Memory B cell (primary cell): Measurements from ENCODE around the gene CYTH4.

ENCODE experiments used
- ATAC-seq: fragments of 150-1000 bp; cut with Tn5 transposase; 2 replicates; pipeline ENCODE4 v1.10.0; 2021; ENCODE audit warnings: low read depth, mild to moderate bottlenecking, moderate library complexity
- DNase-seq, 2 donors: peaks; one replicate each; pipeline ENCODE4 v3.0.0; 2022; ENCODE audit warnings: low spot score in 2 of 2
- H3K27ac Mint-ChIP-seq: one replicate; pipeline ENCODE4 v1.8.0; 2022; ENCODE audit warnings: mild to moderate bottlenecking, moderate library complexity, mixed read lengths
- H3K27me3 Mint-ChIP-seq: one replicate; pipeline ENCODE4 v1.8.0; 2022; ENCODE audit warnings: mixed read lengths
- H3K36me3 Mint-ChIP-seq: one replicate; pipeline ENCODE4 v1.8.0; 2022; ENCODE audit warnings: mild to moderate bottlenecking, mixed read lengths
- H3K4me1 Mint-ChIP-seq: one replicate; pipeline ENCODE4 v1.8.0; 2022; ENCODE audit warnings: mixed read lengths
- H3K4me3 Mint-ChIP-seq: one replicate; pipeline ENCODE4 v1.8.0; 2022; ENCODE audit warnings: mild to moderate bottlenecking, moderate library complexity, mixed read lengths
- H3K9me3 Mint-ChIP-seq: one replicate; pipeline ENCODE4 v1.8.0; 2022; ENCODE audit warnings: mixed read lengths

CYTH4 gene

DNA sequence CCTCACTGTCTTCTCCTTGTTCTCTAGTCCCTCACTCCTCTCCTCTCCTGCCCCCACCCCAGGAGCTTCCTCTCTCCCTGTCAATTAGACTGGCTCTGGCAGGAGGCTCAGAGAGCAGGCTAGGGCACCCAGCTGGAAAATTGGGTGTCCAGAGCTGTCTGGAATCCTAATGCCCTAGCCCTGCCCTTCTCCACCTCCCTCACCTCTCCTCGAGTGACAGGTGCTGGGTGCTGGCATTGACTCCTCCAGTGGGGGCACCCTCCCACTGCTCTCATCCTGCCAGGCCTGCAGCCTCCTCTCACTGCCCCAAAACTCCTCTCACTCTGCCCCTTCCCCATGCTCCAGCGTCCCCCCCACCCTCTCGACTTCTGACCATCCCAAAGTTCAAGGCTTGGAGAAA, 68.9 kb downstream of the CYTH4 start:
- Mint-ChIP-seq H3K27me3 (peaks cover 20% of the 10 kb centered on the region), H3K27ac (no peak overlapping the region), H3K4me1 (no peaks in the 10 kb centered on the region), H3K4me3 (no peak overlapping the region), H3K36me3 (no peaks in the 10 kb centered on the region), H3K9me3 (no peaks in the 10 kb centered on the region)
- ATAC-seq = no peak
- no peak for DNase-seq

DNA sequence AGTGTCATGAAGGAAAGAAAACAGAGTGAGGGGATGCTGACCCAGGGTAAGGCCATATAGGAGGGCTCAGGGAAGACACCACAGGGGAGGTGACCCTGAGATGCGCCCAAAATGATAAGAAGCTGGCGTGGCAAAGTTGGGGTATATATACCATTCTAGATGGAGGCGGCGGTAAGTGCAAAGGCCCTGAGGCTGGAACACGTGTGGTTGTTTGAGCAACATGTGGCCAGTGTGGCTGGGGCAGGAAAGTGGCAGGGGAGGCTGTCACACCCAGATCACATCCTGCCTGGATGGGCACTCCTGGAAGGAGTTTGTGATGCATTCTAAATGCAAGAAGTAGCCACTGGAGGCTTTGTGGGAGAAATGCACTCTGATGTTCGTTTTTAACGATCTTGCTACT, 70.2 kb downstream of the CYTH4 start:
- Mint-ChIP-seq H3K4me3 (no peak overlapping the region), H3K27me3 (peaks cover 21% of the 10 kb centered on the region), H3K4me1 (no peaks in the 10 kb centered on the region), H3K36me3 (no peaks in the 10 kb centered on the region), H3K9me3 (no peaks in the 10 kb centered on the region), H3K27ac (no peak overlapping the region)
- no peak for DNase-seq
- no peak for ATAC-seq

DNA sequence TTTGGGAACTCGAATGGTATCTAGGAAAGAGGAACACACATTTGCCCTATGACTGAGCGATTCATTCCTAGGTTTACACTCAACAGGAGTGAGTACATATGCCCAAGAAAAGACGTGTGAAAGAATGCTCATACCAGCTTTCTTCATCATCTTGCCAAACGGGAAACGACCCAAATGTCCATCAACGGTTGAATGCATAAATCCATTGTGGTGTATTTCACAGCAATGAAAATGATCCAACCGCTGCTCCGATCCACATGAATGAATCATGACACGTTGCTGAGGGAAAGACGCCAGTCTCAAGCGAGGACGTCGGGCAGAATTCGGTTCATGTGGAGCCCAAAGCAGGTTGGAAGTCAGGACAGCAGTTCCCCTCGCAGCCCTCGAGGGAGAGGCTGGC, 71.5 kb downstream of the CYTH4 start:
- Mint-ChIP-seq H3K4me3 (no peak overlapping the region), H3K4me1 (no peaks in the 10 kb centered on the region), H3K36me3 (no peaks in the 10 kb centered on the region), H3K9me3 (no peaks in the 10 kb centered on the region), H3K27ac (no peak overlapping the region), H3K27me3 (peaks cover 17% of the 10 kb centered on the region)
- ATAC-seq (no peak), DNase-seq (no peak)

DNA sequence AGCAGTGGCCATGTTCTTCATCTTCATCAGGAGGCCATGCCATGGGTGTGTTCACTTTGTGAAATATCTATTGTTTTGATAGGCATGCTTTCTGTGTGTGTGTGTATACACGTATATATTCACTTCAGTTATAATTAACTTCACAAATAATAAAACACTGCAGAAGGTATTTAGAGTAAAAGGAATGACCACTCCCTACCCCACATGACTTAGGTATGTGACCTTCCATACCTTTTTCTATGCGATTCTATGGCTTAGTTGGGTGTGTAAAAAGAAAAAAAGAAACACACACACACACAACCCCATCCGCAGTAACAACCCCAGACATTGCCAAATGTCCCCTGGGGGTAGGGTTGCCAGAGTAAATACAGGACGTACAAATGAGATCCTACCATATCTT, 72.0 kb downstream of the CYTH4 start:
- DNase-seq = no peak
- H3K4me3 Mint-ChIP-seq = no peak overlapping the region
- H3K9me3 Mint-ChIP-seq = no peaks in the 10 kb centered on the region
- no peaks in the 10 kb centered on the region for H3K4me1 Mint-ChIP-seq
- peaks cover 18% of the 10 kb centered on the region for H3K27me3 Mint-ChIP-seq
- no peak overlapping the region for H3K27ac Mint-ChIP-seq
- ATAC-seq = no peak
- no peaks in the 10 kb centered on the region for H3K36me3 Mint-ChIP-seq

DNA sequence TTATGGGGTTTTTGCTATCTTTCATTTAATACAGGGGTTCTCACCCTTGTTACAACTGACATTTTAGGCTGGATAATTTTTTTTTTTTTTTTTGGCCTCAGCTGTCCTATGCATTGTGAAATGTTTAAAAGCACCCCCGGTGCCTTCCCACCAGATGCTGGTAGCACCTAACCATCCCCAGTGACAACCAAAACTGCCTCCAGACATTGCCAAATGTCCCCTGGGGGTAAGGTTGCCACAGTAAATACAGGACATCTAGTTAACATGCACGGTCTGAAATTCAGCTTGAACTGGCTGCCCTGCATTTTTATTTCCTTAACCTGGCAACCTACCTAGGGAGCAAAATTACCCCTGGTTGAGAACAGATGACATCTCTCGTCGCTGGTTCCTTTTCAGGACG, 72.4 kb downstream of the CYTH4 start:
- Mint-ChIP-seq H3K27me3 (peaks cover 18% of the 10 kb centered on the region), H3K36me3 (no peaks in the 10 kb centered on the region), H3K4me3 (no peak overlapping the region), H3K4me1 (no peaks in the 10 kb centered on the region), H3K9me3 (no peaks in the 10 kb centered on the region), H3K27ac (no peak overlapping the region)
- DNase-seq (no peak), ATAC-seq (no peak)

DNA sequence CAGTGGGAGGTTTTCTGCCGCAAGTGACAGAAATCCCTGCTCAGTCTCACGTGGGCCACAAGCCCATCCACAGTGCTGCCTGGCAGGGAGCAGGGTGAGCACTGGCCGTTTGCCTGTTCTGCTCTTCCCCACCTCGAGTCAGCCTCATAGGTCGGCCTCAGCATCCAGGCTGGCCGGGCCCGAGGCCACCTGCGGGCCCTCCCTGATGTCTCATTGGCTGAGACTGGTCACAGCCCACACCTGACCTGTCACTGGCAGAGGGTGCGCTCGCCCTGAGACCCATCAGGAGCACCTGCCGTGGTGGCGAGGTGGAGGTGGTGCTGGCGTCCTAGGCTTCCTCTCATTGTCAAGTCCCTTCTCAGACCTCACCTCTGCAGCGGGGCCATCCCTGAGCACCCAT, 72.9 kb downstream of the CYTH4 start:
- DNase-seq = no peak
- H3K27me3 Mint-ChIP-seq = peaks cover 18% of the 10 kb centered on the region
- no peak overlapping the region for H3K4me3 Mint-ChIP-seq
- no peaks in the 10 kb centered on the region for H3K36me3 Mint-ChIP-seq
- H3K4me1 Mint-ChIP-seq = no peaks in the 10 kb centered on the region
- no peaks in the 10 kb centered on the region for H3K9me3 Mint-ChIP-seq
- no peak overlapping the region for H3K27ac Mint-ChIP-seq
- ATAC-seq = no peak

DNA sequence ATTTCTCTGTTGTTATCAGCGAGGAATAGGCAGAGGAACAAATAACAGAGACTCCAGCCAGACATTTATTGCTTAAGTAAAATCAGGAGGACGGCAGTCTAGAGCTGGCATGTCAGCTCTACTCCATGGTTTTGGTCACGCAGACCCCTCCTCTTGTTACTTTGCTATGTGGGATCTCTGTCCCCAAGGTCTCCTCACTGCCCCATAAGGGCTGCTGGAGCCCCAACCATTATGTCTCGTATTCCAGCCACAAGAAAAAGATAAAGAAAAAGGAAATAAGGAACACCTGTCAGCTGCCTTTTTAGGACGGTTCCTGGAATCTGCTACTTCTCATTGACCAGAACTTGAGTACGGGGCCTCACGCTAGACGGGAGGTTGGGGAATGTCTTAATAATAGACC, 74.6 kb downstream of the CYTH4 start:
- Mint-ChIP-seq H3K4me1 (no peaks in the 10 kb centered on the region), H3K9me3 (no peaks in the 10 kb centered on the region), H3K27me3 (peaks cover 14% of the 10 kb centered on the region), H3K4me3 (no peak overlapping the region), H3K36me3 (no peaks in the 10 kb centered on the region), H3K27ac (no peak overlapping the region)
- no peak for ATAC-seq
- DNase-seq = no peak

DNA sequence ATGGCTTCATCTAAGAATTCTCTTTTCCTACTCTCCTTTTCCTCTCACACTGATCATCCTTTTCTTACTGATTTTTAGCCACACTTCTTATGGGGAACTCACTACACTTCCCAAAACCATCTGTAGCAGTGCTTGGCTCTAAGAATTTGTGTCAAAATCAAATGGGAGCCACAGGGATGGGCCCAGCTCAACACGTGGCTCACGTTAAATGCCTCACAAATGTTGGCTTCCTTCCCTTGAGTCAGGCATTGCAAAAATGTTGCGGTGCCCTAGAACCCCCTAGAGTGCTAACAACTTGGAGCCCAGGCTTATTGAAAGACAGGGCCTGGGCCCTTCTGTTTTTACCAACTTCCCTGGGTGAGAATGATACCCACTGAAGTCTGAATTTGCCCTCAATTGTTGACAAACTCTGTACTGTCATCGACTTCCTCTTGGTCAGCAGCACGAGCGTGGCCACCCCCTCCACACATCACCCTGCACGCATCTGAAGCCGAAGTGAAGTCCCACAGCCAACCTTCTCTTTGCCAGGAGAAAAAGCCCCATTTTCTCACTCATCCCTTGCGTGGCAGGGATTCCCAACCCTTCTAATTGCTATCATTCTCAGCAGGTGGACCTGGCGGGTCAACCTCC, 75.3 kb downstream of the CYTH4 start:
- H3K36me3 Mint-ChIP-seq = no peaks in the 10 kb centered on the region
- H3K4me1 Mint-ChIP-seq = no peaks in the 10 kb centered on the region
- H3K9me3 Mint-ChIP-seq = no peaks in the 10 kb centered on the region
- ATAC-seq (no peak), DNase-seq (no peak)
- H3K27me3 Mint-ChIP-seq = peaks cover 9% of the 10 kb centered on the region
- H3K27ac Mint-ChIP-seq = no peak overlapping the region
- H3K4me3 Mint-ChIP-seq = no peak overlapping the region

DNA sequence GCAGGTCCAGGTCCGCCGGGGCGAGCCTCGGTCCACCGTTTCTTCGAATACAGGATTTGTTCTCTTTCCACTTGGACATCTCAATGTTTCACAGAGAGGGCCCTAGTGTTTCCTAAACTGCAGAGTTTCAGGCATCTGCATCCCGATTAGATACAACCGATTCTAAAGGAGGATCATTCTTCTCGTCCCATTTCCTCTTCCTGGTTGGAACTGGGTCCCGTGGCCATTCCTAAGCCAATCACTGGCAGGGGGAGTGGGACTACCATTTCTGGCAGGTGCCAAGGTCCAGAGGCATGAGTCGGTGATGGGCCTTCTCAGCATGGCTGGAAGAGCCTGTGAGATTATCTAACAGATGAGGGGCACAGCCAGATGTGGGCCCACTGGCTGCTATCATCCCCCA, 76.1 kb downstream of the CYTH4 start:
- Mint-ChIP-seq H3K27ac (no peak overlapping the region), H3K36me3 (no peaks in the 10 kb centered on the region), H3K4me1 (no peaks in the 10 kb centered on the region), H3K27me3 (peaks cover 11% of the 10 kb centered on the region), H3K9me3 (no peaks in the 10 kb centered on the region), H3K4me3 (no peak overlapping the region)
- no peak for ATAC-seq
- DNase-seq = no peak

DNA sequence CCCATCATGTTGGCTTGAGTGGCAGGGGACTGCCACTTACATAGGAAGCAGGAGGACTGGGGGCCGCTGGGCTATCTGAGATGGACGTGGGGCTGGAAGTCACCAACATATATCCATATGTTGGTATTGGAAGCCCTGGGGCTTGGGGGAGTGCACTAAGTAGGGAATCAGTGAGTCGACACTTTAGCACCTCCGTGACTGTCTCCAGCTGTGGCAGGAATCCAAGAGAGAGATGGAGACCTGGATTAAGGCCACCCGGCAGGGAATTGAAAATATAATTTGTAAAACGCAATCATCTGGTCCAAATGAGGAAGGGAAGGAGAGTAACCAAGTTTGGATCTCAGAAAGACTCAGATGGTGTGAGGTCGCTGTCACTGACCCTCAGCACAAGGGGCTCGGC, 76.6 kb downstream of the CYTH4 start:
- Mint-ChIP-seq H3K4me3 (no peak overlapping the region), H3K36me3 (no peaks in the 10 kb centered on the region), H3K4me1 (no peaks in the 10 kb centered on the region), H3K27me3 (peaks cover 14% of the 10 kb centered on the region), H3K9me3 (no peaks in the 10 kb centered on the region), H3K27ac (no peak overlapping the region)
- DNase-seq = no peak
- no peak for ATAC-seq

DNA sequence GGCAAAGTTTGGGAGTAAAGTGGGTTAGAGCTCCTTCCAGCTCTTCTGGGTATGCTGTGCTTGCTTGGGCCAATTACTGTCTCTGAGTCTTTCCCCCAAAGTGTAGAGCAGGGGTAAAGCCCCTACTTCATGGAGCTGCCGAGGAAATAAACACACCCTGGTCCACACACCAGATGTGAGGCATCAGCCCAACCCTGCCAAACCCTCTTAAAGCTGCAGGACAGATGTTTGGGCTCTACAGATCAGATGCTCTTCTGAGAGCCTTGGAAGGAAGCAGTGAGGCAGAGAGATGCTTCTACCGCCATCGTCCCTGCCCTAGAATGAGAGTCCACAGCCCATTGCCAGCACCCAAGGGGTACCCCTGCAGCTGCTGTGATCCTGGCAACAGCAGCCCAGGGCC, 80.3 kb downstream of the CYTH4 start:
- no peaks in the 10 kb centered on the region for H3K9me3 Mint-ChIP-seq
- DNase-seq (no peak), ATAC-seq (no peak)
- H3K36me3 Mint-ChIP-seq = no peaks in the 10 kb centered on the region
- H3K27me3 Mint-ChIP-seq = peaks cover 11% of the 10 kb centered on the region
- H3K27ac Mint-ChIP-seq = no peak overlapping the region
- H3K4me3 Mint-ChIP-seq = no peak overlapping the region
- peaks cover 6% of the 10 kb centered on the region for H3K4me1 Mint-ChIP-seq

DNA sequence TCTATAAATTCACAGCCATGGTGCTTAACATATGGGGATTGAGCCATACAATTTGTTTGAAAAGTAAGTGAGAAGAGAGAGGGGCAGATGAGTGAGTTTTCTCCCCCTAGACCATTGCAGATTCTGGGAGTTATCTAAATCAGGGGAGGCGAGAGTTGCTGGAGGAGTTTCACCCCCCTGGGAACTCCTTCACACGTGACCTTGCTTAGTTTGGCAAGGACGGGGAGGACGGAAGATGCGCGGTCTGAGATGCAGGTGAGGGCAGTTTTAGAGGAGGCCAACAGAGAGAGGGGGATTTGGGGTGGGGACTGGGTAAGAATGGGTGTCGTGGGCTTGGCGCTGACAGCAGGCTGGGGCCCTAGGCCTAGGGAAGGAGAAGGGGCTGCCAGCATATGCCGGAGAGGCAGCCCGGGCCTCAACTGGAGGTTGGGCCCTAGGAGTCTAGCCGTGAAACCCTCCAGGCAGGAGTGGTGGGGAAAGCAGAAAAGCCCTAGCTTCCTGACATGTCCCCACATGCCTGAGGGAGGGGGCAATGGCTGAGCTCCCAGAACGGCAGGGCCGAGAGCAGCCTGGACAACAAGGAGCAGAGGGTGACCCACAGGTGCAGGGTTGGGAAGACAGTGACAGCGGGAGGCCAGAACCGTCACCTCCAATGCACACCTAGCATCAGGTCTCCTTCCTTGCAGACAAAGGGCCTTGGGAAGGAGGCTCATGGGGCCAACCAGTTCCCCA, 81.1 kb downstream of the CYTH4 start:
- no peak for DNase-seq
- no peaks in the 10 kb centered on the region for H3K36me3 Mint-ChIP-seq
- H3K9me3 Mint-ChIP-seq = no peaks in the 10 kb centered on the region
- H3K27me3 Mint-ChIP-seq = peaks cover 11% of the 10 kb centered on the region
- H3K4me3 Mint-ChIP-seq = no peak overlapping the region
- H3K4me1 Mint-ChIP-seq = peaks cover 6% of the 10 kb centered on the region
- no peak for ATAC-seq
- no peak overlapping the region for H3K27ac Mint-ChIP-seq
